Measurements from ENCODE around the gene TPCN1.

The TPCN1 gene

GRCh38 chr12:113260636-113261300 lies 39.5 kb downstream of the TPCN1 start:
- DNase-seq (ENCODE audit: low read depth, low spot score): no peak

GRCh38 chr12:113261847-113262470 lies 40.7 kb downstream of the TPCN1 start:
- no peak for DNase-seq (ENCODE audit: low read depth, low spot score)

- DNase-seq (ENCODE audit: low read depth, low spot score): no peak
Measured at GRCh38 chr12:113262710-113263109, 41.4 kb downstream of the TPCN1 start.

GRCh38 chr12:113263431-113263963 lies 42.2 kb downstream of the TPCN1 start:
- DNase-seq (ENCODE audit: low read depth, low spot score): no peak

- DNase-seq (ENCODE audit: low read depth, low spot score): no peak
Measured at GRCh38 chr12:113266106-113266895, 45.0 kb downstream of the TPCN1 start.

- no peak for DNase-seq (ENCODE audit: low read depth, low spot score)
Measured at GRCh38 chr12:113267621-113268020, 46.4 kb downstream of the TPCN1 start.

- DNase-seq (ENCODE audit: low read depth, low spot score): no peak
Measured at GRCh38 chr12:113268136-113268535, 46.9 kb downstream of the TPCN1 start.

GRCh38 chr12:113268621-113269020 lies 47.4 kb downstream of the TPCN1 start:
- DNase-seq (ENCODE audit: low read depth, low spot score): no peak

- no peak for DNase-seq (ENCODE audit: low read depth, low spot score)
Measured at GRCh38 chr12:113269257-113269943, 48.1 kb downstream of the TPCN1 start.

GRCh38 chr12:113270709-113271009 lies 49.4 kb downstream of the TPCN1 start:
- DNase-seq (ENCODE audit: low read depth, low spot score): no peak

GRCh38 chr12:113271466-113271852 lies 50.2 kb downstream of the TPCN1 start:
- DNase-seq (ENCODE audit: low read depth, low spot score): no peak

- DNase-seq (ENCODE audit: low read depth, low spot score): peak; percentile 51
Measured at GRCh38 chr12:113271853-113272561, 50.7 kb downstream of the TPCN1 start.

- no peak for DNase-seq (ENCODE audit: low read depth, low spot score)
Measured at GRCh38 chr12:113273053-113273725, 51.9 kb downstream of the TPCN1 start.

- DNase-seq (ENCODE audit: low read depth, low spot score): no peak
Measured at GRCh38 chr12:113274848-113275247, 53.6 kb downstream of the TPCN1 start.

- DNase-seq (ENCODE audit: low read depth, low spot score): no peak
Measured at GRCh38 chr12:113276306-113276705, 55.0 kb downstream of the TPCN1 start.

GRCh38 chr12:113276946-113277500 lies 55.8 kb downstream of the TPCN1 start:
- DNase-seq (ENCODE audit: low read depth, low spot score): no peak

GRCh38 chr12:113277511-113277910 lies 56.2 kb downstream of the TPCN1 start:
- DNase-seq (ENCODE audit: low read depth, low spot score): no peak

- DNase-seq (ENCODE audit: low read depth, low spot score): no peak
Measured at GRCh38 chr12:113278141-113278540, 56.9 kb downstream of the TPCN1 start.

GRCh38 chr12:113278633-113279032 lies 57.4 kb downstream of the TPCN1 start:
- DNase-seq (ENCODE audit: low read depth, low spot score): no peak

- no peak for DNase-seq (ENCODE audit: low read depth, low spot score)
Measured at GRCh38 chr12:113284751-113285150, 63.5 kb downstream of the TPCN1 start.
